ENCODE results near the gene DIAPH1.

- TF ChIP-seq POLR2A (IDR thresholded peaks at IDR 0.05) (no peak), CTCF (IDR thresholded peaks at IDR 0.05) (no peak)
Measured at GRCh38 chr5:141640698-141641097, 21.9 kb upstream of the DIAPH1 start.
